GM19238 (cell line): ENCODE data around the gene GLYATL1.
A peak's percentile ranks its signal among the peaks of the same experiment; 100 is the strongest.

Experiments
- DNase-seq: peaks from one replicate; pipeline ENCODE4 v3.0.0; 2011; ENCODE audit warnings: low spot score; ENCODE audit not compliant: insufficient read length

The GLYATL1 gene

GRCh38 chr11:58926695-58927094, 12.6 kb upstream of the GLYATL1 start:
- no peak for DNase-seq

GRCh38 chr11:58927393-58928106, 11.7 kb upstream of the GLYATL1 start:
- no peak for DNase-seq

- DNase-seq = no peak
Measured at GRCh38 chr11:58928107-58928499, 11.2 kb upstream of the GLYATL1 start.

GRCh38 chr11:58928691-58929090, 10.6 kb upstream of the GLYATL1 start:
- DNase-seq = no peak

- DNase-seq = no peak
Measured at GRCh38 chr11:58930926-58931325, 8.4 kb upstream of the GLYATL1 start.

- DNase-seq = no peak
Measured at GRCh38 chr11:58933661-58934060, 5.6 kb upstream of the GLYATL1 start.

GRCh38 chr11:58934945-58935513, 4.3 kb upstream of the GLYATL1 start:
- DNase-seq = no peak

GRCh38 chr11:58938398-58938797, 890 bp upstream of the GLYATL1 start:
- no peak for DNase-seq

- no peak for DNase-seq
Measured at GRCh38 chr11:58940028-58940427, 740 bp downstream of the GLYATL1 start.

GRCh38 chr11:58941838-58942237, 2.5 kb downstream of the GLYATL1 start:
- no peak for DNase-seq

- no peak for DNase-seq
Measured at GRCh38 chr11:58945663-58946062, 6.4 kb downstream of the GLYATL1 start.

- no peak for DNase-seq
Measured at GRCh38 chr11:58949184-58949583, 9.9 kb downstream of the GLYATL1 start.

- DNase-seq = peak; percentile 7
Measured at GRCh38 chr11:58957922-58958321, 18.6 kb downstream of the GLYATL1 start.

GRCh38 chr11:58958500-58958899, 19.2 kb downstream of the GLYATL1 start:
- DNase-seq = peak; percentile 20

- DNase-seq = no peak
Measured at GRCh38 chr11:58963551-58964104, 24.3 kb downstream of the GLYATL1 start.

- no peak for DNase-seq
Measured at GRCh38 chr11:58965246-58965985, 26.1 kb downstream of the GLYATL1 start.

GRCh38 chr11:58968251-58968711, 29.0 kb downstream of the GLYATL1 start:
- DNase-seq = no peak

GRCh38 chr11:58977470-58977869, 38.2 kb downstream of the GLYATL1 start:
- no peak for DNase-seq

GRCh38 chr11:58979222-58979621, 39.9 kb downstream of the GLYATL1 start:
- no peak for DNase-seq

- DNase-seq = no peak
Measured at GRCh38 chr11:58980159-58980843, 41.0 kb downstream of the GLYATL1 start.

GRCh38 chr11:58992489-58992888, 53.2 kb downstream of the GLYATL1 start:
- no peak for DNase-seq

GRCh38 chr11:58994171-58994570, 54.9 kb downstream of the GLYATL1 start:
- DNase-seq = no peak
